NCI-H2196 (cell line): Measurements from ENCODE around the gene DNAJB1.

ENCODE experiments used
- DNase-seq: peaks from one replicate; lab custom pipeline; 2025; ENCODE audit not compliant: unreplicated experiment; lab: John Stamatoyannopoulos, UW

The DNAJB1 gene

GRCh38 chr19:14473978-14474578 is 44.1 kb downstream of the DNAJB1 start:
- DNase-seq = no peak

GRCh38 chr19:14473073-14473977 is 44.9 kb downstream of the DNAJB1 start:
- no peak for DNase-seq

- peak; percentile 80 for DNase-seq
Observed at GRCh38 chr19:14472202-14472938, 45.8 kb downstream of the DNAJB1 start.

- no peak for DNase-seq
Observed at GRCh38 chr19:14471436-14472187, 46.6 kb downstream of the DNAJB1 start.

GRCh38 chr19:14470031-14470876 is 47.9 kb downstream of the DNAJB1 start:
- no peak for DNase-seq

GRCh38 chr19:14467816-14468215 is 50.4 kb downstream of the DNAJB1 start:
- no peak for DNase-seq

- DNase-seq = no peak
Observed at GRCh38 chr19:14467391-14467790, 50.8 kb downstream of the DNAJB1 start.
